ENCODE measurements around the gene ANGPT4.

DNA sequence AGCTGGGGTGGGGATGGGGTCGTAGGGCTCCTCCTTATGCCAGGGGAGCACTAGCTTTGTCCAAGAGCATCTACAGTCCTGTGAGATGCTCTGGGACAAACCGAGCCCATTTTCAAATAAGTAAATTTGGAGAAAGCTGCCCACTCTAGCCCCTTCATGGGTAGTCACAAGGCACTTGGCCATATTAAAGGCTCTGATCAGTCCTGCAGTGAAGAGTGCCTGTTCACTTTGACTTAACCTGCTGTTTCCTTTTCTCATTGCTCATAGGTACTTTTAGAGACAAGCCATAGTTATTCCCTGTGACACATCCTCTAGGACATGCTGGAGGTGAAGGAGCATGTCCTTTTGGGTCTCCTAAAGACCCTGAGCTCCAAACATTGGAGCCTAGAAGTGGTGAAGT is 44.2 kb downstream of the ANGPT4 start:
- TF ChIP-seq, protein P1, sequence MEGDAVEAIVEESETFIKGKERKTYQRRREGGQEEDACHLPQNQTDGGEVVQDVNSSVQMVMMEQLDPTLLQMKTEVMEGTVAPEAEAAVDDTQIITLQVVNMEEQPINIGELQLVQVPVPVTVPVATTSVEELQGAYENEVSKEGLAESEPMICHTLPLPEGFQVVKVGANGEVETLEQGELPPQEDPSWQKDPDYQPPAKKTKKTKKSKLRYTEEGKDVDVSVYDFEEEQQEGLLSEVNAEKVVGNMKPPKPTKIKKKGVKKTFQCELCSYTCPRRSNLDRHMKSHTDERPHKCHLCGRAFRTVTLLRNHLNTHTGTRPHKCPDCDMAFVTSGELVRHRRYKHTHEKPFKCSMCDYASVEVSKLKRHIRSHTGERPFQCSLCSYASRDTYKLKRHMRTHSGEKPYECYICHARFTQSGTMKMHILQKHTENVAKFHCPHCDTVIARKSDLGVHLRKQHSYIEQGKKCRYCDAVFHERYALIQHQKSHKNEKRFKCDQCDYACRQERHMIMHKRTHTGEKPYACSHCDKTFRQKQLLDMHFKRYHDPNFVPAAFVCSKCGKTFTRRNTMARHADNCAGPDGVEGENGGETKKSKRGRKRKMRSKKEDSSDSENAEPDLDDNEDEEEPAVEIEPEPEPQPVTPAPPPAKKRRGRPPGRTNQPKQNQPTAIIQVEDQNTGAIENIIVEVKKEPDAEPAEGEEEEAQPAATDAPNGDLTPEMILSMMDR (IDR thresholded peaks at IDR 0.05): no peak
- no peak for TF ChIP-seq POLR2A (IDR thresholded peaks at IDR 0.05)

All from body of pancreas (tissue), 4 donors.